ENCODE results near the gene PKNOX1.
"Not testable (repeated sequence)": the region's sequence is repeated elsewhere in the genome, so short reads cannot be mapped to it uniquely, and the experiment has no call there.

DNA sequence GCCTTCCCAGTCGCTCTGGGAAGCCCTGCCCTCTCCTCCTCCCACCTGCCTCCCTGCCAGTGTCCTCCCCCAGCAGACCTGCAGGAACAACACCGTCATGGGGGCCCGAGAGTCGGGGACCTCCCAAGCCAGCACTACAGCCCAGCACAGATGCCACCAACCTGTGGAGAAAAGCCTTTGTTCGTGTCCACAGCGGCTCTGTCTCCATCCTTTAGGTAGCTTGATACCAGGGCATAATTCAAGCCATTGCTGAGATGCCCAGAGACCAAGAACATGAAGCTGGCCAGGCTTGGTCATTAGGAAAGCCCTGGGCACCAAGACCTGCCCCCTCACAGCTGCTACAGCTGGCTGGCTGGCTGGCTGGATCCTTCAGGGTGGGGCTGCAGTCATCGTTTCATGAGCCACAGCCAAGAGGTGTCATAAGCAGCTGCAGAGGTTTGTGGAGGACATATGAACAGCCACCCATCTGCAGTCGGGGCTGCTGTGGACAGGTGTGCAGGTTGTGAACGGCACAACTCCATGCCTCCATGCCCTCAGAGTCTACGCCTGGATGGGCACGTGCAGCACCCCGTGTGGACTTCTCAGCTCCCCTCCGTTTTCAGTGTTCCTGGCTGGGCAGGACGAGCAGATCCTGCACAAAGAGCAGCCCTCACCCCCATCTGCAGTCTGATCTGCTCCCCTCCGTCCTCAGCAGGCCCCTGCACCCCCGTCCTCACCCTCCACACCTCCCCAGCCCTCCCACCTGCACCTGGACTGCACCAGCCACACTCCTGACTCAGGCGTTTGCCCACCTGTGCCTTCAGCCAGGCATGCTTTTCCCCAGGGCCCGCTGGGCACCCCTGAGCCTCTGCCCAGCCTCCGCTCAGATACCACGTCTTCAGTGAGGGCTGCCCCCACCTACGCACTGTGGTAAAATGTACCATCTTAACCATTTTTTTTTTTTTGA lies 71.8 kb downstream of the PKNOX1 start:
- TF ChIP-seq, protein P1, sequence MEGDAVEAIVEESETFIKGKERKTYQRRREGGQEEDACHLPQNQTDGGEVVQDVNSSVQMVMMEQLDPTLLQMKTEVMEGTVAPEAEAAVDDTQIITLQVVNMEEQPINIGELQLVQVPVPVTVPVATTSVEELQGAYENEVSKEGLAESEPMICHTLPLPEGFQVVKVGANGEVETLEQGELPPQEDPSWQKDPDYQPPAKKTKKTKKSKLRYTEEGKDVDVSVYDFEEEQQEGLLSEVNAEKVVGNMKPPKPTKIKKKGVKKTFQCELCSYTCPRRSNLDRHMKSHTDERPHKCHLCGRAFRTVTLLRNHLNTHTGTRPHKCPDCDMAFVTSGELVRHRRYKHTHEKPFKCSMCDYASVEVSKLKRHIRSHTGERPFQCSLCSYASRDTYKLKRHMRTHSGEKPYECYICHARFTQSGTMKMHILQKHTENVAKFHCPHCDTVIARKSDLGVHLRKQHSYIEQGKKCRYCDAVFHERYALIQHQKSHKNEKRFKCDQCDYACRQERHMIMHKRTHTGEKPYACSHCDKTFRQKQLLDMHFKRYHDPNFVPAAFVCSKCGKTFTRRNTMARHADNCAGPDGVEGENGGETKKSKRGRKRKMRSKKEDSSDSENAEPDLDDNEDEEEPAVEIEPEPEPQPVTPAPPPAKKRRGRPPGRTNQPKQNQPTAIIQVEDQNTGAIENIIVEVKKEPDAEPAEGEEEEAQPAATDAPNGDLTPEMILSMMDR (IDR thresholded peaks at IDR 0.05 in 2 of 3, conservative IDR thresholded peaks at IDR 0.05 in 1 of 3; ENCODE audit: insufficient read depth in 2 of 3, low read depth in 1 of 3, low read length in 3 of 3), result not testable (repeated sequence)
- TF ChIP-seq, protein P2, sequence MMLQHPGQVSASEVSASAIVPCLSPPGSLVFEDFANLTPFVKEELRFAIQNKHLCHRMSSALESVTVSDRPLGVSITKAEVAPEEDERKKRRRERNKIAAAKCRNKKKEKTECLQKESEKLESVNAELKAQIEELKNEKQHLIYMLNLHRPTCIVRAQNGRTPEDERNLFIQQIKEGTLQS (IDR thresholded peaks at IDR 0.05), result not testable (repeated sequence)
- TF ChIP-seq, protein P2 (CRISPR knock-in tag; conservative IDR thresholded peaks at IDR 0.05), result not testable (repeated sequence)
- TF ChIP-seq ZNF23 (CRISPR knock-in tag; IDR thresholded peaks at IDR 0.05); ETV1 (tag; conservative IDR thresholded peaks at IDR 0.05; ENCODE audit: low read depth): not testable (repeated sequence)

All from K562 (cell line).